Smooth muscle cell (in vitro differentiated cells): Measurements from ENCODE around the gene PTPRM. TPM values are rescaled to one million over a fixed set of nuclear protein-coding genes. Genes with fewer than 3 reads are reported as not detected.

ENCODE experiments used
- DNase-seq: peaks from one replicate; lab custom pipeline; 2025; ENCODE audit not compliant: unreplicated experiment; lab: John Stamatoyannopoulos, UW
- H2AFZ ChIP-seq: fragments of 200-600 bp; sonication (generic); 2 replicates; pipeline ENCODE4 v1.6.0; 2016; ENCODE audit warnings: antibody characterized with exemption, low read depth, mild to moderate bottlenecking
- H3F3A ChIP-seq: fragments of 200-600 bp; sonication (generic); 2 replicates; pipeline ENCODE4 v1.6.0; 2017; ENCODE audit warnings: antibody characterized with exemption, low read depth
- H3K27ac ChIP-seq: fragments of 200-600 bp; sonication (generic); 2 replicates; pipeline ENCODE4 v1.5.1; 2016; ENCODE audit warnings: low read depth, mild to moderate bottlenecking
- H3K27me3 ChIP-seq: fragments of 200-600 bp; sonication (generic); 2 replicates; pipeline ENCODE4 v1.6.1; 2016; ENCODE audit warnings: low read depth, mild to moderate bottlenecking
- H3K36me3 ChIP-seq: fragments of 200-600 bp; sonication (generic); 2 replicates; pipeline ENCODE4 v1.5.1; 2016; ENCODE audit warnings: low read depth
- H3K4me1 ChIP-seq: fragments of 200-600 bp; sonication (generic); 2 replicates; pipeline ENCODE4 v1.5.1; 2016; ENCODE audit warnings: low read depth
- H3K4me2 ChIP-seq: fragments of 200-600 bp; sonication (generic); 2 replicates; pipeline ENCODE4 v1.6.0; 2016; ENCODE audit warnings: mild to moderate bottlenecking
- H3K4me3 ChIP-seq: fragments of 200-600 bp; sonication (generic); 2 replicates; pipeline ENCODE4 v1.5.1; 2016; ENCODE audit warnings: mild to moderate bottlenecking
- H3K79me2 ChIP-seq: fragments of 200-600 bp; sonication (generic); 2 replicates; pipeline ENCODE4 v1.6.0; 2016; ENCODE audit warnings: low read depth, mild to moderate bottlenecking
- H3K9ac ChIP-seq: fragments of 200-600 bp; sonication (generic); 2 replicates; pipeline ENCODE4 v1.6.0; 2016; ENCODE audit warnings: low read depth
- H3K9me3 ChIP-seq: fragments of 200-600 bp; sonication (generic); replicated peaks from 2 replicates; pipeline ENCODE4 v1.5.1; 2016; ENCODE audit warnings: low read depth
- H4K20me1 ChIP-seq: fragments of 200-600 bp; sonication (generic); 2 replicates; pipeline ENCODE4 v1.6.0; 2016; ENCODE audit warnings: low read depth
- CTCF ChIP-seq: fragments of 200-600 bp; sonication (generic); IDR thresholded peaks from 2 replicates; pipeline ENCODE4 v1.5.1; 2017; ENCODE audit warnings: borderline replicate concordance, mild to moderate bottlenecking, antibody characterized with exemption; ENCODE audit not compliant: insufficient read depth, poor library complexity, severe bottlenecking
- WGBS: methylation state at CpG from one replicate; pipeline ENCODE4 v1.1.7; 2016; ENCODE audit warnings: low lambda C conversion rate; 5-methylcytosine and 5-hydroxymethylcytosine counted together
- polyA plus RNA-seq: library from polyadenylated mRNA; unstranded; fragments of >200 nt; fragmentation: Nextera tagmentation; extraction: Ambion mirVana; gene quantifications from 2 replicates; pipeline ENCODE4 v1.2.1, GENCODE V29; 2016
- total RNA-seq: library from RNA; depleted of rRNA; stranded (reverse); fragments of >200 nt; gene quantifications from 2 replicates; pipeline ENCODE4 v1.2.3, GENCODE V29; 2014

Gene PTPRM
- total and polyA plus RNA-seq, 2 experiments from 2014 or later = 57.5 to 115 TPM

GRCh38 chr18:7740821-7741220 lies 173.7 kb downstream of the PTPRM start:
- H3K36me3 ChIP-seq = no peaks in the 10 kb centered on the region
- TF ChIP-seq CTCF = no peak
- H3K27me3 ChIP-seq = no peaks in the 10 kb centered on the region
- H3K79me2 ChIP-seq = peaks cover 52% of the 10 kb centered on the region
- WGBS = 32% methylated on average over 3 of the region's 3 CpGs
- H3K27ac ChIP-seq = no peak overlapping the region
- no peak overlapping the region for H3K9ac ChIP-seq
- H3F3A ChIP-seq = no peaks in the 10 kb centered on the region
- H3K4me1 ChIP-seq = peaks cover 6% of the 10 kb centered on the region
- no peak for DNase-seq
- H4K20me1 ChIP-seq = peaks cover 61% of the 10 kb centered on the region
- H3K4me2 ChIP-seq = peak overlapping the region; percentile 30
- peaks cover 6% of the 10 kb centered on the region for H3K9me3 ChIP-seq
- H3K4me3 ChIP-seq = no peak overlapping the region
- no peak overlapping the region for H2AFZ ChIP-seq

- peaks cover 59% of the 10 kb centered on the region for H3K79me2 ChIP-seq
- H3K9ac ChIP-seq = no peak overlapping the region
- DNase-seq = no peak
- H4K20me1 ChIP-seq = peaks cover 61% of the 10 kb centered on the region
- no peak for TF ChIP-seq CTCF
- no peak overlapping the region for H3K27ac ChIP-seq
- H3K27me3 ChIP-seq = no peaks in the 10 kb centered on the region
- no peak overlapping the region for H2AFZ ChIP-seq
- no peaks in the 10 kb centered on the region for H3F3A ChIP-seq
- no peak overlapping the region for H3K4me3 ChIP-seq
- H3K9me3 ChIP-seq = peaks cover 9% of the 10 kb centered on the region
- H3K36me3 ChIP-seq = no peaks in the 10 kb centered on the region
- peaks cover 6% of the 10 kb centered on the region for H3K4me1 ChIP-seq
- no peak overlapping the region for H3K4me2 ChIP-seq
Measured at GRCh38 chr18:7741640-7742039, 174.5 kb downstream of the PTPRM start.

GRCh38 chr18:7742224-7742623 lies 175.1 kb downstream of the PTPRM start:
- H3K4me3 ChIP-seq = no peak overlapping the region
- no peak overlapping the region for H2AFZ ChIP-seq
- H3K79me2 ChIP-seq = peaks cover 60% of the 10 kb centered on the region
- peaks cover 6% of the 10 kb centered on the region for H3K4me1 ChIP-seq
- TF ChIP-seq CTCF = no peak
- H3K9me3 ChIP-seq = peaks cover 9% of the 10 kb centered on the region
- no peaks in the 10 kb centered on the region for H3K36me3 ChIP-seq
- H3K27ac ChIP-seq = no peak overlapping the region
- no peak overlapping the region for H3K9ac ChIP-seq
- peaks cover 67% of the 10 kb centered on the region for H4K20me1 ChIP-seq
- H3K4me2 ChIP-seq = no peak overlapping the region
- H3K27me3 ChIP-seq = no peaks in the 10 kb centered on the region
- H3F3A ChIP-seq = no peaks in the 10 kb centered on the region
- WGBS = 93% methylated on average over 2 of the region's 2 CpGs
- DNase-seq = no peak

GRCh38 chr18:7743256-7743655 lies 176.1 kb downstream of the PTPRM start:
- no peaks in the 10 kb centered on the region for H3K36me3 ChIP-seq
- H2AFZ ChIP-seq = no peak overlapping the region
- H3K4me1 ChIP-seq = peaks cover 6% of the 10 kb centered on the region
- peaks cover 9% of the 10 kb centered on the region for H3K9me3 ChIP-seq
- H3K27ac ChIP-seq = no peak overlapping the region
- no peak for TF ChIP-seq CTCF
- H4K20me1 ChIP-seq = peaks cover 77% of the 10 kb centered on the region
- H3K79me2 ChIP-seq = peaks cover 58% of the 10 kb centered on the region
- WGBS = 95% methylated on average over 1 of the region's 1 CpG
- no peak overlapping the region for H3K4me3 ChIP-seq
- H3K9ac ChIP-seq = no peak overlapping the region
- no peak overlapping the region for H3K4me2 ChIP-seq
- no peaks in the 10 kb centered on the region for H3F3A ChIP-seq
- H3K27me3 ChIP-seq = no peaks in the 10 kb centered on the region
- DNase-seq = no peak
